IMR-90 (cell line): ENCODE data around the gene UVSSA. TPM values are rescaled to one million over a fixed set of nuclear protein-coding genes. Genes with fewer than 3 reads are reported as not detected.

Source experiments
- polyA plus RNA-seq, 3 experiments: library from polyadenylated mRNA; depleted of rRNA; stranded (reverse); fragments of >200 nt; gene quantifications; 2 replicates each; pipeline ENCODE4 v1.2.3, GENCODE V29; 2012; ENCODE audit warnings: low replicate concordance in 1 of 3
- total RNA-seq: library from RNA; depleted of rRNA; stranded (reverse); fragments of >200 nt; gene quantifications from 2 replicates; pipeline ENCODE4 v1.2.3, GENCODE V29; 2012; rRNA removed

UVSSA gene
- total and polyA plus RNA-seq, 2 of the 4 experiments (the other 2 are of a cell fraction) = 1.4 to 8.4 TPM

Other genes with a start within 250 kb of the UVSSA start
- under 0.01 TPM in 2 replicates for gene RNF212, start 233.6 kb upstream of the UVSSA start, total RNA-seq
- 0.46 and 0.51 TPM in 2 replicates for gene RNF212, start 233.6 kb upstream of the UVSSA start, polyA plus RNA-seq (2012; rRNA removed)
- gene SPON2, start 174.6 kb upstream of the UVSSA start, total RNA-seq = 21.1 and 21.7 TPM in 2 replicates
- gene SPON2, start 174.6 kb upstream of the UVSSA start, polyA plus RNA-seq (2012; rRNA removed) = 177 and 209 TPM in 2 replicates
- 147 TPM in 2 replicates for gene CTBP1, start 98.1 kb upstream of the UVSSA start, total RNA-seq
- gene CTBP1, start 98.1 kb upstream of the UVSSA start, polyA plus RNA-seq (2012; rRNA removed) = 212 and 237 TPM in 2 replicates
- 61.5 and 77.2 TPM in 2 replicates for gene MAEA, start 57.3 kb upstream of the UVSSA start, total RNA-seq
- 108 and 120 TPM in 2 replicates for gene MAEA, start 57.3 kb upstream of the UVSSA start, polyA plus RNA-seq (2012; rRNA removed)
- gene NKX1-1, start 59.2 kb downstream of the UVSSA start, total RNA-seq = not detected in 2 replicates
- not detected in 2 replicates for gene NKX1-1, start 59.2 kb downstream of the UVSSA start, polyA plus RNA-seq (2012; rRNA removed)